GM21367 (cell line): Measurements from ENCODE around the gene LPIN3.

Experiments used
- ATAC-seq: cut with Tn5 transposase; IDR thresholded peaks from one replicate; pipeline ENCODE4 v1.9.1; 2021; ENCODE audit not compliant: unreplicated experiment

The LPIN3 gene

GRCh38 chr20:41364967-41365765 is 24.5 kb downstream of the LPIN3 start:
- ATAC-seq: no peak

GRCh38 chr20:41365777-41366545 is 25.3 kb downstream of the LPIN3 start:
- no peak for ATAC-seq

DNA sequence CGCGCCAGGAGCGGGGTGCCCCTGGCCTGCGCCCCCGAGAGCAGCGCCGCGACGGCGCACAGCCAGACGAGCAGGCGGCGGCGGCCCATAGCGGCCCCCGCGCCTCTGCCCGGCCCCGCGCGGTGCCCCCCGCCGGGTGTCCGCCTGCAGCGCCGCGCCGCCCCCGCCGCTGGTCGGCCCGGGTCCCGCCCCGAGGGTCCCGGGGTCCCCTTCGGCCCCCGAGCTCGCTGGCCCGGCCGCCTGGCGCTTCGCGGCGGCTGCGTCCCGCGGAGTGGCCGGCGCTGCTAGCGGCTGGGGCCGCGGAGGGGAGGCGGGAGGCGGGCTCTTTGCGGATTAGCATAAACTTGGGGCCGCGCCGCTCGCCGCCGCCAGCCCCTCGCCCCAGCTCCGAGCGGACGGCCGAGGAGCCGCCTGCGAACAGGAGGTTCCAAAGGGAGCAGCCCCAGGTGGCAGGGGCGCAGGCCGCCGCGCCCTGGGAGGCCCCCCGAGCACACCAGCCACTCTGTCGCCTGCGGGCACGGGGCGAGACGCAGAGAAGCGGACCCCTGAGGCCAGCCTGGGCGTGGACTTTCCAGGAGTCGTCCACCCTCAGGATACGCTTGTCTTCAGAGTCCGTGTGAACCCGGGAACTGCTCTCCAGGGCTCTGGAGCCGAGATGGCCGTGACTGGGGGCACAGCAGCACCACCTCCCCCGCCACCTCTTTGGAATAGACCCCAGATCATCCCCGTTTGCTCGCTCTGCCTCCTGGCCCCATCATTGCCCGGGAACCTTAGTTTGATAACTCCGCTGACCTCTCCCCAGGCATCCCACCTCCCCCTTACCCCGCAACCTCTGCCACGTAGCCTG is 26.1 kb downstream of the LPIN3 start, which contains the start of gene EMILIN3:
Gene EMILIN3, minus strand, starts transcription at position 273 of the 847 bp plus-strand sequence. Its CDS starts 184 bp downstream, at position 89.
- ATAC-seq: no peak

DNA sequence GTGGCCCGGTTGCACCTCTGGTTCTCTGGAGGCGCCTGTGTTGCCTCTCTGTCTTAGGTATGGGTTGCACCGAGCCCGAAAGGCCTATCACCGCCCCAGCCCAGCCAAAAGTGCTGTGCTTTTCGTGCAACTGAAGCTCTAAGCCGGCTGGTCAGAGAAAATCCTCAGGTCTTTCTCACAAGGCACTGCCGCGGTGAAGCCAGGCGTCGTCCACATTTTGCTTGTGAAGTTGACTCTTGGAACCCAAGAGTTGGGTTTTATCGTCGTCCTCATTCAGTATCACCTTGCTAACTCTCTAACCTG is 26.7 kb downstream of the LPIN3 start:
- ATAC-seq: no peak

DNA sequence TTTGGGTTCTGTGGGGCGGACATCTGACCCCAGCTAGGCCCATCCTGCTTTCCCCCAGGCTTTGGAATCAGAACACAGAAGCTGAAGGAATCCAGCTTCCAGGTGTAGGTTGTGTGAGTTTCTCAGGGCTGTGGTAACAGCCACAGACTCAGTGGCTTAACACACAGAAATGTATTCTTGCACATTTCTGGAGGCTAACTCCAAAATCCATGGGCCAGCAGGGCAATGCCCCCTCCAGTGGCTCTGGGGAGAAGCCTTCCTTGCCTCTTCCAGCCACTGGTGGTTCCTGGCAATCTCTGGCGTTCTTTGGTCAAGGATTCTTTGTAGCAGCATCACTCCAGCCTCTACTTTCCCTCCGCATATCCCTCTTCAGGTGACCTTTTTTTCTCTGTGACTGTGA is 27.3 kb downstream of the LPIN3 start:
- no peak for ATAC-seq

DNA sequence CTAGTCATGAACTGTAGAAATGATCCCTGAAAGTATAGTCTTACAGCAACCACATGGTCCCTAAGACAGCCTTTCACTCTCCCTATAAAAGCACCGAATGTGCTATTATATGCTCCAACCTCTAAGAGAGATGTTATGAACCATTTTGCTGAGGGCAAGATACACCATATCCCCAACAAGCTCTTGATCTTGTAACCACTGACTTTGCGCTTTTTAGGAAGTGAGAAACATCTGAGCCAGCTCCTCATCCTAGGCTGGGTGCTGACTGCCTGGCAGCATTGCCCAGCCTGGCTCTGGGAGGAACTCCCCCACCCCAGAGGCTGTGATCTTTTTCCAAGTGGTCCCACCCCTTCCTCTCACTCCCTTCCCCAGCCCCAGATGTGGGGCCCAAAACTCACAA is 29.1 kb downstream of the LPIN3 start:
- ATAC-seq: no peak

GRCh38 chr20:41370176-41370575 is 29.6 kb downstream of the LPIN3 start:
- no peak for ATAC-seq

- ATAC-seq: no peak
Observed at GRCh38 chr20:41371371-41371770, 30.8 kb downstream of the LPIN3 start.

DNA sequence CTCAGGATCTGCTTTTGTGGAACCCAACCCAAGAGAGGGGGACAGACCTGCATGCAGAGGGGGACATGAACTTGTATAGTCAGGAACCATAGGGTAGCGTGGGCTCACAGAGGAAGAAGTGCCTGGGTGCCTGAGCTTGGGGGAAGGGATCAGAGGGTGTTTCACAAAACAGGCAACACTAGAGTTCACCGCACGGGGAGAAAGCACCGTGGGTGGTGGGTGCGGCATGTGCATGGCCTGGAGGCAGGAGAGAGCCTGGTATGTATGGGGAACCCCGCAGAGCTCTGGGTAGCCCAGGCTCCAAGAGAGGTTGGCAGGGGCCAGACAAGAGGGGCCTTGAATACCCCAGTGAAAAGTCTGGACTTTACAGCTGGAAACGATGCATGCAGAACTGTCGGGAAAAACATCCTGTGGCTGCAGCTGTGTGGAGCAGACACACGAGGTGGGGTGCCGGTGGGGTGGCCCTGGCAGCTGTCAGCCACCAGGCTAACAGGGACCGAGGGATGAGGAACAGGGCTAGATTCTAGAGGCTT is 32.7 kb downstream of the LPIN3 start:
- no peak for ATAC-seq

DNA sequence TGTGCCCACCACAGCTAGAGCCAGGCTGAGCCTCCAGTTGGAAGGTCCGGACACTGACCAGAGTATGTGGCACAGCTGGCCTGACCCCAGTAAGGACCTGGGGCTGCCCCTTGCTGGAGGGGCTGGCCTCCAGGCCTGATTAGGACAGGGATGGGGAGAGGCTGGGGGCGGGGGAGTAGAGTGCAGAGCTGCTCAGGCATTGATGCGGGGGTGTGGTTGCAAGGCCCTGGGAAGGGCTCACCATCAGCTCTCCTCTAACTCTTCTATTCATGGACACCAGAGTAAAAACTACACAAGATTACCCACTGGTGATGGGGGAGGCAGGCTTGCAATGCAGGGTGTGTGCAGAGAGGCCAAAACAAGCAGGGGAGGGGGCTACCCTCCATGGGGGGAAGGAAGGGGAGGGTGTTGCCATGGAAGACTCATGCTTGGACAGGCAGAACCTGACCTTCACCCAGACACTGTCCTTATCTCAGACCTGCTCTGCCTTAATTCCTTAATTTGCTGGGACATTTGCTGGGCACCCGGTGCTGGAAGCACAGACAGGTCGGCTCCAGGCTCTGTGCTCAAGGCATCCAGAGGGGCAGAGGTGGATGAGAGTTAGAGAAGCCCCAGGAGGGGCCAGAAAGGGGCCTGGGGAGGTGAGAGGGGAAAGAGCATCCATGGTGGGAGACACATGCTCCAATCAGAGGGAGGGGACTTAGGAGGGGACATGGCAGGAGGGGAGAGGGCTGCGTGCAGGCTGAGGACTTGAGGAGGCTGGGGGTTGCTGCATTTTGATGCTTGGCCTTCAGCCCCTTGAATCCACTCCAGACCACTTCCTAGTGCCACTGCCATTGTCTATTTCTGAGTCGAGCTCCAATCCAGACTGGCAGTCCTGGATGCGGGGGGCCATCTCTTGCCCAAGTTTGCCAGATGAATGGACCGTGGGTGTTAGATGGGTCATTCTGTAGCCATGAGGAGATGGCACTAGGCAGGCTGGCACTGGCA is 33.6 kb downstream of the LPIN3 start:
- no peak for ATAC-seq

DNA sequence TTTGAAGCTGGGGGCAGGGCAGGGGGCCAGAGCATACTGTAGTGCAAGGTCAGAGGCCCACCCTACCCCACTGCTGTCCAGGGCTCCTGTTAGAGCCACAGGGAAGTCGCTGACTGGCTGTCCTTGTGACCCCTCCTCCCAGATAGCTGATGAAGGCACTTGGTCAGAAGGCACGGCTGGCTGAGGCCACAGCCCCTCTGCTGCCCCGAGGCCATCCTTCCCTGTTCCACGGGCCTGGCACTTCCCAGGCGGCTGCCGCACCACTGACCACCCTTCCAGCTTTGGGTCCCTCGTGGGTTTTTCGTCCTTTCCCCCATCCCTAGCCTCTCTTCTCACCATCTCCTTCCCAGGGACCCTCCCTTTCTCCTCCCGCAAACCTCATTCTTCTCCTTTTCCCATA is 35.2 kb downstream of the LPIN3 start:
- ATAC-seq: no peak

- ATAC-seq: no peak
Observed at GRCh38 chr20:41376349-41376748, 35.7 kb downstream of the LPIN3 start.

DNA sequence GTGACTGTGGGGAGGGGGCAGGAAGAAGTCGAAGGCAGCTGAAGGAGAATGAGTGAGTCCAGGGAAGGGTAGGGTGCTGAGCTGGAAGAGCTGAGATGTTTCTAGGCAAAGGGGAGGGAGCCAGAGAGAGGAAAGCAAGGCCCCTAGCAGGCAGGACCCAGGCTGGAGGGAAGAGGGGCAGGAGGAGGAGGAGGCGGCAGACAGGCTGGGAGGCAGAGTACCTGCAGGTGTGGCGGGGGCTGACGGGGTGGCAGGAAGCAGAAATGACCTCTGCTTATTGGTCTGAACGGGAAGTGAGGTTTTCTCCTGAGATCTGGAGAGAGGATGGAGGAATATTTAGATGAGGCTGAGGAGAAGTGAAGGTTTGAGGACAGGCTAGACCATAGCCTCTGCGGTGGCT is 36.7 kb downstream of the LPIN3 start:
- ATAC-seq: no peak

- ATAC-seq: no peak
Observed at GRCh38 chr20:41379551-41379950, 38.9 kb downstream of the LPIN3 start.

DNA sequence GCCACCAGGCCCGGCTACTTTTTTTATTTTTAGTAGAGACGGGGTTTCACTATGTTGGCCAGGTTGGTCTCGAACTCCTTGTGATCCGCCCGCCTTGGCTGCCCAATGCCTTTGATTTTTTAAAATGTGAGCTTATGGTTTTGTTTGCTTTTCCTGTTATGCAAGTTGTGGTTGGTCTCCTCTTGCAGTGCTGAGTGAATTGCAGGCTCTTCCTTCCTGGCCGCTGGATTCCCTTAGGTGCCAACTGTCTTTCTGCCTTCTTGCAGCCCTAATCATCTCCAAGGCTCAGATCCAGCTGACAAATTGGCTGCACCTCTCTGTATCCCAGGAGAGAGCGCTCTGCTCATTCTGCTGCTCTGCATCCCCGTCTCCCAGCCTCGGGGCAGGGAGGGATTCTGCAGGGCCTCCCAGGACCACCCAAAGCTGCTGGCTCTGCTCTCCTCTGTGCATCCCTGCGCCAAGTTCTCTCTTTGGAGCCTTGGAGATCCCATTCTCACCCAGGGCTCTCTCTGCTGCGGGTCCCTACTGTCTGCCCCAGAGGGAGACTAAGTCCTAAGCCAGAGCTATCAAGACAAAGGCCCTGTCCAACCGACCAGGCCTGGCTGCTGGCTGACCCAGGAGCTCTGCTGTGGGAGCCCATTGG is 40.1 kb downstream of the LPIN3 start:
- no peak for ATAC-seq

- ATAC-seq: no peak
Observed at GRCh38 chr20:41382791-41383305, 42.2 kb downstream of the LPIN3 start.

GRCh38 chr20:41386502-41387427 is 46.1 kb downstream of the LPIN3 start:
- ATAC-seq: no peak

DNA sequence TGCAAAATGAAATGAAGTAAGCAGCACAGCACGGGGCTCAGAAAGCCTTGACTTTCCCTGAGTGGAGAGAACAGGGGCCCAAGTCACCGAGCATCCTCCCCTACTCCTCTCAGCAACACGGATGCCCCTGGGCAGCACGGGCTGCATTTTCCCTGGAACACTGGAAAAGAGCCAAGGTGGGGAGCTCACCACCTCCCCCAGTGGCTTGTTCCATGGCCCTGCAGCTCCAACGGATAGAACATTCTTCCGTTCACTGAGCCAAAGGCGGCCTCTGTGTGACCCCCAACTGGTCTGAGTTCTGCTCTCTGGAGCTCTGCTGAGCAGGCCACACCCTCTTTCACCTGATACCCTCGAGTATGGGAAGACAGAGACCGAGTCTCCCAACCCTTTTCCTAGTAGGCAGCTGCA is 46.8 kb downstream of the LPIN3 start:
- no peak for ATAC-seq
